H9 (cell line): Measurements from ENCODE around the gene ACAD10. TPM values are rescaled to one million over a fixed set of nuclear protein-coding genes. Genes with fewer than 3 reads are reported as not detected.

Experiments used
- DNase-seq: peaks from one replicate; pipeline ENCODE4 v3.0.0-alpha.2; 2017
- H2AFZ ChIP-seq: one replicate; pipeline ENCODE4 v1.6.1; 2013; ENCODE audit warnings: mild to moderate bottlenecking, low read length, control low read depth, moderate library complexity
- H2AK5ac ChIP-seq: 2 replicates; pipeline ENCODE4 v1.6.1; 2013; ENCODE audit warnings: low read length, control low read depth, mixed read lengths; ENCODE audit not compliant: insufficient read length
- H2BK120ac ChIP-seq: one replicate; pipeline ENCODE4 v1.6.1; 2013; ENCODE audit warnings: low read depth, mild to moderate bottlenecking, low read length, control low read depth, inconsistent platforms; ENCODE audit not compliant: poor library complexity, severe bottlenecking
- H2BK12ac ChIP-seq: 2 replicates; pipeline ENCODE4 v1.6.1; 2013; ENCODE audit warnings: low read length, control low read depth, mixed read lengths, low read depth; ENCODE audit not compliant: insufficient read length
- H2BK15ac ChIP-seq: 2 replicates; pipeline ENCODE4 v1.6.1; 2013; ENCODE audit warnings: low read depth, low read length, control low read depth
- H2BK20ac ChIP-seq: one replicate; pipeline ENCODE4 v1.6.1; 2013; ENCODE audit warnings: low read depth, mild to moderate bottlenecking, low read length, control low read depth, inconsistent platforms; ENCODE audit not compliant: poor library complexity, severe bottlenecking
- H2BK5ac ChIP-seq: 2 replicates; pipeline ENCODE4 v1.6.1; 2013; ENCODE audit warnings: low read length, control low read depth, mixed read lengths; ENCODE audit not compliant: insufficient read length
- H3K14ac ChIP-seq: 2 replicates; pipeline ENCODE4 v1.6.1; 2013; ENCODE audit warnings: low read length, control low read depth; ENCODE audit not compliant: insufficient read depth
- H3K18ac ChIP-seq: 2 replicates; pipeline ENCODE4 v1.6.1; 2013; ENCODE audit warnings: low read depth, mild to moderate bottlenecking, mixed read lengths, low read length, control low read depth; ENCODE audit not compliant: insufficient read length
- H3K23ac ChIP-seq: 2 replicates; pipeline ENCODE4 v1.6.1; 2013; ENCODE audit warnings: low read length, control low read depth, mixed read lengths, low read depth; ENCODE audit not compliant: insufficient read length
- H3K23me2 ChIP-seq: 2 replicates; pipeline ENCODE4 v1.6.1; 2013; ENCODE audit warnings: low read depth, mild to moderate bottlenecking, mixed read lengths, low read length, control low read depth; ENCODE audit not compliant: insufficient read length, poor library complexity, severe bottlenecking
- H3K27ac ChIP-seq: 2 replicates; pipeline ENCODE4 v1.5.1; 2013; ENCODE audit warnings: low read length, control low read depth, mixed read lengths, low read depth; ENCODE audit not compliant: insufficient read length
- H3K27me3 ChIP-seq: 2 replicates; pipeline ENCODE4 v1.6.1; 2013; ENCODE audit warnings: low read length, control low read depth, inconsistent platforms; ENCODE audit not compliant: insufficient read depth
- H3K4ac ChIP-seq: 2 replicates; pipeline ENCODE4 v1.6.1; 2013; ENCODE audit warnings: low read depth, mild to moderate bottlenecking, control low read depth, inconsistent platforms, low read length, moderate library complexity
- H3K4me1 ChIP-seq: 2 replicates; pipeline ENCODE4 v1.6.1; 2013; ENCODE audit warnings: low read length, control low read depth, inconsistent platforms; ENCODE audit not compliant: insufficient read depth
- H3K4me2 ChIP-seq: 2 replicates; pipeline ENCODE4 v1.6.1; 2013; ENCODE audit warnings: low read length, control low read depth, mixed read lengths; ENCODE audit not compliant: insufficient read length, insufficient read depth
- H3K56ac ChIP-seq: 2 replicates; pipeline ENCODE4 v1.6.1; 2013; ENCODE audit warnings: low read depth, mild to moderate bottlenecking, mixed read lengths, low read length, control low read depth; ENCODE audit not compliant: insufficient read length
- H3K79me1 ChIP-seq: 2 replicates; pipeline ENCODE4 v1.6.1; 2013; ENCODE audit warnings: low read depth, mild to moderate bottlenecking, moderate library complexity, low read length, control low read depth, inconsistent platforms; ENCODE audit not compliant: insufficient read depth, poor library complexity, severe bottlenecking
- H3K79me2 ChIP-seq: 2 replicates; pipeline ENCODE4 v1.6.1; 2013; ENCODE audit warnings: low read length, control low read depth, inconsistent platforms; ENCODE audit not compliant: insufficient read depth
- H3K9ac ChIP-seq: 2 replicates; pipeline ENCODE4 v1.6.1; 2013; ENCODE audit warnings: low read length, control low read depth, mixed read lengths; ENCODE audit not compliant: insufficient read length; ENCODE audit errors: extremely low read depth
- H3K9me3 ChIP-seq: one replicate; pipeline ENCODE4 v1.6.1; 2013; ENCODE audit warnings: low read depth, low read length, inconsistent platforms; ENCODE audit not compliant: control insufficient read depth
- H3T11ph ChIP-seq: one replicate; pipeline ENCODE4 v1.6.1; 2013; ENCODE audit warnings: mild to moderate bottlenecking, low read length, control low read depth, inconsistent platforms
- H4K20me1 ChIP-seq: one replicate; pipeline ENCODE4 v1.6.1; 2013; ENCODE audit not compliant: control insufficient read depth, insufficient read length, insufficient read depth
- H4K5ac ChIP-seq: 2 replicates; pipeline ENCODE4 v1.6.1; 2013; ENCODE audit warnings: low read depth, mild to moderate bottlenecking, mixed read lengths, low read length, control low read depth; ENCODE audit not compliant: insufficient read length
- H4K8ac ChIP-seq: replicated peaks from 2 replicates; pipeline ENCODE4 v1.6.1; 2013; ENCODE audit warnings: low read length, control low read depth, mixed read lengths, low read depth; ENCODE audit not compliant: insufficient read length
- H4K91ac ChIP-seq: 2 replicates; pipeline ENCODE4 v1.6.1; 2013; ENCODE audit warnings: low read depth, mild to moderate bottlenecking, moderate library complexity, mixed read lengths, low read length, control low read depth; ENCODE audit not compliant: insufficient read length
- H3K27ac Mint-ChIP-seq, 3 experiments: 2 replicates in 2 of 3; 3 replicates in 1 of 3; pipeline ENCODE4 v1.8.0; 2020 to 2021; ENCODE audit warnings: mixed read lengths in 3 of 3, mild to moderate bottlenecking in 1 of 3, moderate library complexity in 1 of 3
- H3K27me3 Mint-ChIP-seq: 2 replicates; pipeline ENCODE4 v1.8.0; 2021; ENCODE audit warnings: low read depth, mild to moderate bottlenecking, moderate library complexity, mixed read lengths
- H3K36me3 Mint-ChIP-seq, 3 experiments: 2 replicates in 2 of 3; 3 replicates in 1 of 3; pipeline ENCODE4 v1.8.0; 2020 to 2021; ENCODE audit warnings: low read depth in 3 of 3, mixed read lengths in 3 of 3; ENCODE audit not compliant: insufficient read depth in 1 of 3
- H3K4me1 Mint-ChIP-seq, 2 experiments: 2 replicates each; pipeline ENCODE4 v1.8.0; 2020; ENCODE audit warnings: mixed read lengths in 2 of 2
- H3K4me3 Mint-ChIP-seq, 2 experiments: 2 replicates in 1 of 2; 3 replicates in 1 of 2; pipeline ENCODE4 v1.8.0; 2020 to 2021; ENCODE audit warnings: mild to moderate bottlenecking in 2 of 2, mixed read lengths in 2 of 2, moderate library complexity in 1 of 2
- H3K9me3 Mint-ChIP-seq, 2 experiments: 2 replicates in 1 of 2; 3 replicates in 1 of 2; pipeline ENCODE4 v1.8.0; 2020; ENCODE audit warnings: mild to moderate bottlenecking in 2 of 2, mixed read lengths in 2 of 2, moderate library complexity in 1 of 2
- CTCF ChIP-seq: fragments of 200-600 bp; sonication (generic); conservative IDR thresholded peaks from 3 replicates; pipeline ENCODE4 v1.8.0; 2021; ENCODE audit warnings: antibody characterized with exemption, mild to moderate bottlenecking
- WGBS: extraction: QIAGEN DNeasy Blood & Tissue Kit; methylation state at CpG from one replicate; pipeline ENCODE4 v1.1.7; 2013; ENCODE audit warnings: missing lambda C conversion rate, low lambda C conversion rate, mixed read lengths; ENCODE audit not compliant: insufficient read length; ENCODE audit errors: extremely low coverage; 5-methylcytosine and 5-hydroxymethylcytosine counted together
- total RNA-seq: library from RNA; stranded (reverse); gene quantifications from 2 replicates; pipeline ENCODE4 v1.2.1, GENCODE V29; 2021

The ACAD10 gene
- total RNA-seq, 1 experiment from 2014 or later: 25.7 TPM

GRCh38 chr12:111773801-111774551 lies 88.1 kb downstream of the ACAD10 start:
- H3K9me3 ChIP-seq: no peaks in the 10 kb centered on the region
- H3K4me2 ChIP-seq: no peak overlapping the region
- peaks cover 5% of the 10 kb centered on the region; the same call in 1 of the 2 replicates for H3K4me1 ChIP-seq
- no peak overlapping the region for H2AK5ac ChIP-seq
- no peak overlapping the region for H3K4ac ChIP-seq
- H3K56ac ChIP-seq: no peak overlapping the region
- DNase-seq: no peak
- H3K4me1 Mint-ChIP-seq: peaks cover 26 to 29% of the 10 kb centered on the region in 2 experiments
- no peak overlapping the region for H2BK5ac ChIP-seq
- H2BK12ac ChIP-seq: no peak overlapping the region
- H3K18ac ChIP-seq: no peak overlapping the region
- H3K27me3 Mint-ChIP-seq: no peaks in the 10 kb centered on the region; the same call in 1 of the 2 replicates
- H3K27ac Mint-ChIP-seq: peak overlapping the region in 2 of 3 experiments; percentile 67 to 86; a peak in 3 of 7 replicates
- H3K4me3 Mint-ChIP-seq: no peak overlapping the region
- no peak overlapping the region for H3K23ac ChIP-seq
- H3K14ac ChIP-seq: no peak overlapping the region
- H2BK20ac ChIP-seq: no peak overlapping the region
- H3K36me3 Mint-ChIP-seq: peaks cover 9 to 18% (median 13%) of the 10 kb centered on the region in 3 experiments; a peak in 6 of 7 replicates
- no CpG with 5 or more reads among the region's 17 CpGs for WGBS
- no peak overlapping the region for H3K9ac ChIP-seq
- no peak overlapping the region for H3K27ac ChIP-seq
- H3K27me3 ChIP-seq: no peaks in the 10 kb centered on the region
- H3T11ph ChIP-seq: no peak overlapping the region
- H2BK120ac ChIP-seq: no peak overlapping the region
- no peak for TF ChIP-seq CTCF
- H4K5ac ChIP-seq: no peak overlapping the region
- no peak overlapping the region for H4K8ac ChIP-seq
- peaks cover 2% of the 10 kb centered on the region for H4K20me1 ChIP-seq
- no peak overlapping the region for H2AFZ ChIP-seq
- H3K9me3 Mint-ChIP-seq: no peaks in the 10 kb centered on the region; a peak in 1 of 5 replicates
- H3K79me2 ChIP-seq: no peaks in the 10 kb centered on the region
- no peaks in the 10 kb centered on the region for H3K23me2 ChIP-seq
- H3K79me1 ChIP-seq: no peaks in the 10 kb centered on the region
- no peak overlapping the region for H2BK15ac ChIP-seq
- H4K91ac ChIP-seq: no peak overlapping the region
